Measurements from ENCODE around the gene RABGAP1L. TPM values are rescaled to one million over a fixed set of nuclear protein-coding genes. Genes with fewer than 3 reads are reported as not detected.

The RABGAP1L gene
- total RNA-seq, 1 donor from 2014 or later: 30.3 TPM

DNA sequence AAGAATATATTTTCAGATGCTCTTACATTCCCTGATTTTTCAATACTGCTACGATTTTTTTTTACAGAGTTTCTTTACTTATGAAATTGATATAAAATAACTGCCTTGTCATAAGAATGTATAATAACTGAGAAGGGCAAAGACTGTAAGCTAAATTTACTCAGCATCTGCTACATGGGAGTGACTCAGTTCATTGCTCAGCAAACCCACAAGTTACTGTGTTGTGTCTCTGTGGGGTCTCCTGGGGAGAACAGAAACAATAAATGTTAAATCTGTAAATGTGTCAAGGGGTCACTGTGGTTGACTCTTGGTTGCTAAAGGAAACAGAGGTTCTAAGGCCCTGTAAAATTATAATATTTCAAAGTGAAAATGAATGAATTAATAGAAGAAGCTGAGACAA lies 630.1 kb downstream of the RABGAP1L start:
- H3K27ac ChIP-seq (ENCODE audit: low read depth, low read length): no peak overlapping the region
- H3K9me3 ChIP-seq (ENCODE audit: control insufficient read depth in 3 of 3, low read length in 3 of 3): no peaks in the 10 kb centered on the region
- H3K4me1 ChIP-seq (ENCODE audit: control insufficient read depth in 3 of 3, insufficient read depth in 3 of 3, low read length in 3 of 3): no peaks in the 10 kb centered on the region
- no peak overlapping the region for H3K9ac ChIP-seq (ENCODE audit: low read depth in 1 of 3, low read length in 3 of 3)
- no peaks in the 10 kb centered on the region for H3K36me3 ChIP-seq (ENCODE audit: control insufficient read depth in 3 of 3, insufficient read depth in 3 of 3, low read length in 3 of 3)
- no peak overlapping the region for H3K4me3 ChIP-seq (ENCODE audit: low read length in 3 of 3)
- H3K27me3 ChIP-seq (ENCODE audit: control insufficient read depth in 3 of 3, insufficient read depth in 3 of 3, low read length in 3 of 3): no peaks in the 10 kb centered on the region

DNA sequence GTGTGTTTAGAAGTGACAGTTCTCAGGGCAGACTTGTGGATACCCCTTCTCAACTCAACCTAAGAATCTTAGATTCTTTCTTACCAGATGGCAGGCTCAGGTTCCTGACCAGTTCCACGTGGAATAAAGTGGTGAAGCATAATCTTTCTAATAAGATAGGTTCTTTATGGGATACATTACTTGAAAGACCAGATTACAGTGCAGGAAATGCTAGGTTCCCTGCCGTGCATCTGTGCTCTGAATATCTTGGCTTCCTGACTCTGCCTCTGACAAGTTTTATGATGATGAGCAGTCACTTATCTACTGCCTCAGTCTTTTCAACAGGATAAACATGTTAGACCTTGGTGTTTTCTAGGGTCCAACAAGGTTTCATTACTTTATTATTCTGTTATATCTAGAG lies 632.5 kb downstream of the RABGAP1L start:
- H3K27ac ChIP-seq (ENCODE audit: low read depth, low read length): no peak overlapping the region
- H3K27me3 ChIP-seq (ENCODE audit: control insufficient read depth in 3 of 3, insufficient read depth in 3 of 3, low read length in 3 of 3): no peaks in the 10 kb centered on the region
- H3K4me1 ChIP-seq (ENCODE audit: control insufficient read depth in 3 of 3, insufficient read depth in 3 of 3, low read length in 3 of 3): no peaks in the 10 kb centered on the region
- H3K9ac ChIP-seq (ENCODE audit: low read depth in 1 of 3, low read length in 3 of 3): no peak overlapping the region
- no peaks in the 10 kb centered on the region for H3K36me3 ChIP-seq (ENCODE audit: control insufficient read depth in 3 of 3, insufficient read depth in 3 of 3, low read length in 3 of 3)
- H3K9me3 ChIP-seq (ENCODE audit: control insufficient read depth in 3 of 3, low read length in 3 of 3): no peaks in the 10 kb centered on the region
- H3K4me3 ChIP-seq (ENCODE audit: low read length in 3 of 3): no peak overlapping the region

DNA sequence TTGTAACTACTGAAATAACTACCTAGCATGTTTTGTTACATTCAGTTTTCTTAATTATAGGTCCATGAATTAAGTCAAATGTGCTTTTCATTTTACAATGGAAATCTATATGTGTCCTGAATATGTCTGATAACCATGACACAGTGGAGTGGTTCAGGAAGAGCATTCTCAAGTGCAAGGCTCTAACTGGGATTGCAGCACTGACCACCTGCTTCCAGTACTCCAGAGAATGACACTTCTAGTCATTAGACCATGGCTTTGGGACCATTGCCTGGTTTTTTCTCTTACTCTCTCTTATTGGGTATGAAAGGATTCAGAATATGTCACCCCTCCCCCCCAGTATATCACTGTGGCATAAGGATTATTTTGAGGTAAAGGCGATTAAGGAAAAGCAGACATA lies 635.5 kb downstream of the RABGAP1L start:
- no peaks in the 10 kb centered on the region for H3K36me3 ChIP-seq (ENCODE audit: control insufficient read depth in 3 of 3, insufficient read depth in 3 of 3, low read length in 3 of 3)
- H3K4me1 ChIP-seq (ENCODE audit: control insufficient read depth in 3 of 3, insufficient read depth in 3 of 3, low read length in 3 of 3): peaks cover 3 to 6% (median 5%) of the 10 kb centered on the region in 3 donors
- no peak overlapping the region for H3K9ac ChIP-seq (ENCODE audit: low read depth in 1 of 3, low read length in 3 of 3)
- H3K9me3 ChIP-seq (ENCODE audit: control insufficient read depth in 3 of 3, low read length in 3 of 3): no peaks in the 10 kb centered on the region
- H3K27ac ChIP-seq (ENCODE audit: low read depth, low read length): no peak overlapping the region
- no peaks in the 10 kb centered on the region for H3K27me3 ChIP-seq (ENCODE audit: control insufficient read depth in 3 of 3, insufficient read depth in 3 of 3, low read length in 3 of 3)
- no peak overlapping the region for H3K4me3 ChIP-seq (ENCODE audit: low read length in 3 of 3)

DNA sequence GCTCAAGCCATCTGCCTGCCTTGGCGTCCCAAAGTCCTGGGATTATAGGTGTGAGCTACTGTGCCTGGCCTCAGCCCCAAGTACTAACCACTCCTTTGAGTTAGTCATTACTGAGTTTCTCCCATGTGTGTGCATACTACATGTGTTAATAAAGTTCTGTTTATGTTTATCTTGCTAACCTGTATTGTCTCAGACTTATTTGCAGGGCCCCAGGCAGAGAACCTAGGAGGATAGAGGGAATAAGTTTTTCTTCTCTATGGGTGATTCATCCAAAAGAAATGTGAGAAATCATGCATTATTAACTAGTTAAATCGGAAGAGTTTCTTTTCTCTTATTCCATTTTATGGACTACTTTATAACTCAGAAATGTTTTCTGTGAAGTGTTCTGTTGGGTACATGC lies 636.5 kb downstream of the RABGAP1L start:
- Histone ChIP-seq H3K27me3 (ENCODE audit: control insufficient read depth in 3 of 3, insufficient read depth in 3 of 3, low read length in 3 of 3) (no peaks in the 10 kb centered on the region), H3K27ac (ENCODE audit: low read depth, low read length) (no peak overlapping the region), H3K9ac (ENCODE audit: low read depth in 1 of 3, low read length in 3 of 3) (no peak overlapping the region), H3K9me3 (ENCODE audit: control insufficient read depth in 3 of 3, low read length in 3 of 3) (no peaks in the 10 kb centered on the region), H3K4me3 (ENCODE audit: low read length in 3 of 3) (no peak overlapping the region), H3K4me1 (ENCODE audit: control insufficient read depth in 3 of 3, insufficient read depth in 3 of 3, low read length in 3 of 3) (peaks cover 5 to 14% (median 6%) of the 10 kb centered on the region in 3 donors), H3K36me3 (ENCODE audit: control insufficient read depth in 3 of 3, insufficient read depth in 3 of 3, low read length in 3 of 3) (no peaks in the 10 kb centered on the region)

DNA sequence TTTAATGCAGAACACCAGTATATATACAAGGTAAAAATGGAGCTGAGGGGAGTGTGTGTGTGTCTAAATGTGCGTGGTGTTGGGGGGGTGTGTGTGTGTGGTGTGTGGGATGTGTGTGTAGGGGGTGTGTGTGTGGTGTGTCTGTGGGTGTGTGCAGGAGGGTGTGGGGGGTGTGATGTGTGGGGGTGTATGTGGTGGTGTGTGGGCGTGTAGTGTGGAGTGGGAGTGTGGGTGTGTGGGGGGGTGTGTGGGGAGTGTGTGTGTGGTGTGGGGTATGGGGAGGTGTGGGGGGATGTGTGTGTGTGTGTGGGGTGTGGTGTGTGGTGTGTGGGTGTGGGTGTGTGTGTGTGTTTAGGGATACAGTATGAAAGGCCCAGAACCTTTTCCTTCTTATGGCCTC lies 638.1 kb downstream of the RABGAP1L start:
- Histone ChIP-seq H3K4me3 (ENCODE audit: low read length in 3 of 3) (no peak overlapping the region), H3K4me1 (ENCODE audit: control insufficient read depth in 3 of 3, insufficient read depth in 3 of 3, low read length in 3 of 3) (peaks cover 5 to 14% (median 6%) of the 10 kb centered on the region in 3 donors), H3K27me3 (ENCODE audit: control insufficient read depth in 3 of 3, insufficient read depth in 3 of 3, low read length in 3 of 3) (no peaks in the 10 kb centered on the region), H3K27ac (ENCODE audit: low read depth, low read length) (no peak overlapping the region), H3K9ac (ENCODE audit: low read depth in 1 of 3, low read length in 3 of 3) (no peak overlapping the region), H3K36me3 (ENCODE audit: control insufficient read depth in 3 of 3, insufficient read depth in 3 of 3, low read length in 3 of 3) (no peaks in the 10 kb centered on the region), H3K9me3 (ENCODE audit: control insufficient read depth in 3 of 3, low read length in 3 of 3) (no peaks in the 10 kb centered on the region)

DNA sequence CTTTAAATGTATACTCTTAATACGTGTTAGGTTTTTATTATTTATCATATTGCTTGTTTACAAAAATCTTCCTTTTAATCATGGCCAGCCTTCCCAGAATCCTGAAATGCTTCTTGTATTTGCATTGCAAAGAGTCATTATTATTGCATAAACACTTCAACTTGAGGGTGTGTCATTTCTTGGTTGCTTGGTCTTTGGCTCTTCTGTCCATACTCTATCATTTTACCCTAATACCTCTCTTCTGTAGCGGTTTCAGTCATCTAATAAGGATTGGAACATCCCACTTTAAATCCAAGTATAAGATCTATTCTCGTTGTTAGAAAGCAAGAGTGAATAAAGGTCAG lies 639.8 kb downstream of the RABGAP1L start:
- Histone ChIP-seq H3K36me3 (ENCODE audit: control insufficient read depth in 3 of 3, insufficient read depth in 3 of 3, low read length in 3 of 3) (no peaks in the 10 kb centered on the region), H3K27ac (ENCODE audit: low read depth, low read length) (peak overlapping the region; percentile 64), H3K9me3 (ENCODE audit: control insufficient read depth in 3 of 3, low read length in 3 of 3) (no peaks in the 10 kb centered on the region), H3K4me1 (ENCODE audit: control insufficient read depth in 3 of 3, insufficient read depth in 3 of 3, low read length in 3 of 3) (peaks cover 5 to 14% (median 6%) of the 10 kb centered on the region in 3 donors), H3K4me3 (ENCODE audit: low read length in 3 of 3) (peak overlapping the region; percentile 69 to 87 (median 87)), H3K27me3 (ENCODE audit: control insufficient read depth in 3 of 3, insufficient read depth in 3 of 3, low read length in 3 of 3) (no peaks in the 10 kb centered on the region), H3K9ac (ENCODE audit: low read depth in 1 of 3, low read length in 3 of 3) (peak overlapping the region in 2 of 3 donors; percentile 79)

DNA sequence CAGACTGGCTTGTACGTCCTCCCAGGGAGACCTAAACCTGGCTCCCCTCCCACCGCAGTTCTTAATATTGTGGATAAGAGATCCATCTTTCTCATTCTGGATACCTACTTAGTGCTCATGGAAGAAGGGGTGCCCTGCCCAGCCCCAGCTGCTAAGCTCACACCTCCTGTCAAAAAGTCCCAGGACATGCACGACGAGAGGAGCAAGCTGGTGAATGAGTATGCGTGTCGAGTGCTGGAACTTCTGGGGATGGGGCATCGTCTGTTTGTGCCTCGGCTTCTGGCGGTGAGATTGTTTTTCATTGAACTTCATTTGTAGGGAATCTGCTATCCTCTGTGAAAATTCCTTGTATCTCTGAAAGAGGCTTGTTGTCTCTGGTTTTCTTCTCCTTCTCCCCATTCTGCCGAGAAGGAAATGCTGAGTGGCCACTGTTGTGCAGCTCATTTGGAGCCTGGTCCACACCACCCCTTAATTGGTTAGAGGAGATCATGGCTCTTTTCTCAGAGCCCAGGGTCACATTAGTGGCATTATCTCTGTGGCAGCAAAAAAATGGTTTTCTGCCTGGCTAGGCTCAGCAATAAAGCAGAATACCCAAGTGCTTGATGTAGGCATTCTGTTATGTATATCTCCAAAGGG lies 641.0 kb downstream of the RABGAP1L start:
- Histone ChIP-seq H3K9me3 (ENCODE audit: control insufficient read depth in 3 of 3, low read length in 3 of 3) (no peaks in the 10 kb centered on the region), H3K9ac (ENCODE audit: low read depth in 1 of 3, low read length in 3 of 3) (peak overlapping the region; percentile 40 to 79 (median 79)), H3K4me3 (ENCODE audit: low read length in 3 of 3) (peak overlapping the region; percentile 69 to 87 (median 87)), H3K4me1 (ENCODE audit: control insufficient read depth in 3 of 3, insufficient read depth in 3 of 3, low read length in 3 of 3) (peaks cover 5 to 14% (median 6%) of the 10 kb centered on the region in 3 donors), H3K27me3 (ENCODE audit: control insufficient read depth in 3 of 3, insufficient read depth in 3 of 3, low read length in 3 of 3) (no peaks in the 10 kb centered on the region), H3K36me3 (ENCODE audit: control insufficient read depth in 3 of 3, insufficient read depth in 3 of 3, low read length in 3 of 3) (no peaks in the 10 kb centered on the region), H3K27ac (ENCODE audit: low read depth, low read length) (peak overlapping the region; percentile 64)

DNA sequence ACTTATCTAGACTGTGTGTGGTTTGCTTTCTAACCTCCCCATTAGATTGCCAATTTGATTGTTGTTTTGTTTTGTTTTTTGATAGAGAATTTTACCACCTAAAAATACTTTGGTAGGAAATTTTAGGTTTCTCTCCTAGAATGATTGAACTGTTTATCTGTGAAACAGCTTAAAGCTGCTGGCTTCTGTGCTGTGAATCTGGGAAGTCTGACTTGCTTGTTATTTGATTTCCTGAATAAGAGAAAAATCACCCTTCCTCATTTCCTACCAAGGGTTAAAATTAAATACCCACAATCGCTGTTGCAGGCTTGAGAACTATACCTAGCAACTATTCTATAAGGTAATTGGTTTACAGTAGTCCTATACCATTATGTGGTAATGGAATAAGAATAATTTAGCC lies 641.6 kb downstream of the RABGAP1L start:
- Histone ChIP-seq H3K36me3 (ENCODE audit: control insufficient read depth in 3 of 3, insufficient read depth in 3 of 3, low read length in 3 of 3) (no peaks in the 10 kb centered on the region), H3K9me3 (ENCODE audit: control insufficient read depth in 3 of 3, low read length in 3 of 3) (no peaks in the 10 kb centered on the region), H3K4me1 (ENCODE audit: control insufficient read depth in 3 of 3, insufficient read depth in 3 of 3, low read length in 3 of 3) (peaks cover 5 to 14% (median 6%) of the 10 kb centered on the region in 3 donors), H3K4me3 (ENCODE audit: low read length in 3 of 3) (peak overlapping the region in 1 of 3 donors; percentile 69), H3K27ac (ENCODE audit: low read depth, low read length) (no peak overlapping the region), H3K27me3 (ENCODE audit: control insufficient read depth in 3 of 3, insufficient read depth in 3 of 3, low read length in 3 of 3) (no peaks in the 10 kb centered on the region), H3K9ac (ENCODE audit: low read depth in 1 of 3, low read length in 3 of 3) (peak overlapping the region in 1 of 3 donors; percentile 79)

DNA sequence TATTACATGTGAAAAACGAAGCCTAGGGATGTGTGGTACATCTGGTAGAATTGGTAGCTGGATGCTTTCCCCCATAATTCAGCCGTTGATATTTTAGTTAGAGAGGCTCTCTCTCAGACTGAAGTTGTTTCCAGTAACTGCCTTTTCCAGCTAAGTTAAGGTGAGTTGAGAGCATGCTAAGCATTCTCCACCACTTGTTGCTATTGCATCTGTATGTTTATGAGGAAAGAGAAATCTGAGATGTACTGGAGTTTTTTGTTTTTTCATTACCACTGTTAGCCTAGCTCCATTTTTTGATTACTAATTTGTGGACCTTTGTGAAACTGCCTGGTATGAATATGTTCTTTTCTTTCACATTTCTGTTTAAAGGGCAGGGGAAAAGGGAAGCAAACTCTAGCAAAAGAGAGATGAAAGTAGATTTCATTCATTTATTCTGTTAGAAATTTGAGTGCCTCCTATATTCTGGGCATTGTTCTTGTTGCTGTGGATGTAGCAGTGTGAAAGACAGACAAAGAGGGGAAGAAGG lies 650.5 kb downstream of the RABGAP1L start:
- Histone ChIP-seq H3K27ac (ENCODE audit: low read depth, low read length) (no peak overlapping the region), H3K4me1 (ENCODE audit: control insufficient read depth in 3 of 3, insufficient read depth in 3 of 3, low read length in 3 of 3) (no peaks in the 10 kb centered on the region), H3K27me3 (ENCODE audit: control insufficient read depth in 3 of 3, insufficient read depth in 3 of 3, low read length in 3 of 3) (no peaks in the 10 kb centered on the region), H3K9me3 (ENCODE audit: control insufficient read depth in 3 of 3, low read length in 3 of 3) (no peaks in the 10 kb centered on the region), H3K4me3 (ENCODE audit: low read length in 3 of 3) (no peak overlapping the region), H3K36me3 (ENCODE audit: control insufficient read depth in 3 of 3, insufficient read depth in 3 of 3, low read length in 3 of 3) (no peaks in the 10 kb centered on the region), H3K9ac (ENCODE audit: low read depth in 1 of 3, low read length in 3 of 3) (no peak overlapping the region)

DNA sequence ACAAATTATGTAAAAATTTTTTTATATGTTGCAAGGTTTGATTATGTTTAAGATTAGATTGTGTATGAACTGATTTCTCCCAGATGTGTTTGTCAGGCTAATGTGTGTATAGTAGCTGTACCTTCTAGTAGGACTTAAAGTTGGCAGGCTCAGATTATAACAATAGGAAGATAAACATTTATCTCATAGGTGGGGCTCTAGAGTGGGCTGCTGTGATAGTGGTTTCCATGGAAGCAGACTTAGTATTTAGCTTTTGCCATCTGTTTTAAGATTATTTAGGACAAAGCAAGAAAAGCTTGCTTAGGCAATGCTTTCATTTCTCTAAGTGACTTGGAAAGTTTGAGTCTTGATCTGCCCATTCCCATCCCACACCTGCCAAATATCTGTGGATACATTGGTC lies 652.7 kb downstream of the RABGAP1L start:
- Histone ChIP-seq H3K4me1 (ENCODE audit: control insufficient read depth in 3 of 3, insufficient read depth in 3 of 3, low read length in 3 of 3) (no peaks in the 10 kb centered on the region), H3K4me3 (ENCODE audit: low read length in 3 of 3) (no peak overlapping the region), H3K9me3 (ENCODE audit: control insufficient read depth in 3 of 3, low read length in 3 of 3) (no peaks in the 10 kb centered on the region), H3K27ac (ENCODE audit: low read depth, low read length) (no peak overlapping the region), H3K36me3 (ENCODE audit: control insufficient read depth in 3 of 3, insufficient read depth in 3 of 3, low read length in 3 of 3) (no peaks in the 10 kb centered on the region), H3K27me3 (ENCODE audit: control insufficient read depth in 3 of 3, insufficient read depth in 3 of 3, low read length in 3 of 3) (no peaks in the 10 kb centered on the region), H3K9ac (ENCODE audit: low read depth in 1 of 3, low read length in 3 of 3) (no peak overlapping the region)

Data from skeletal muscle tissue (tissue), 4 donors.